H1 (cell line): ENCODE data around the gene GIMD1. TPM values are rescaled to one million over a fixed set of nuclear protein-coding genes. Genes with fewer than 3 reads are reported as not detected.

Experiments used
- CTCF ChIA-PET: fragments of 300-600 bp; sonication (Branson Sonifier 250); formaldehyde crosslinking; loops from one replicate; lab custom pipeline; 2021; ENCODE audit not compliant: partially characterized antibody; lab: Charles Lee
- POLR2A ChIA-PET: fragments of 300-600 bp; sonication (Branson Sonifier 250); formaldehyde crosslinking; loops from one replicate; lab custom pipeline; 2021; ENCODE audit warnings: inconsistent platforms; ENCODE audit not compliant: partially characterized antibody; lab: Charles Lee
- DNase-seq, 2 experiments: peaks; one replicate each; pipeline versions ENCODE4 v3.0.0 to v3.0.0-alpha.2; 2010 to 2022; ENCODE audit warnings: low spot score in 2 of 2, low read depth in 1 of 2, mixed read lengths in 1 of 2
- FAIRE-seq: peaks from 2 replicates; lab custom pipeline; 2011; peaks lifted over from hg19 to GRCh38; lab: Jason Lieb, UNC
- H2AFZ ChIP-seq: 2 replicates; pipeline ENCODE4 v1.8.1; 2012; ENCODE audit warnings: low read length, inconsistent platforms
- H2AK5ac ChIP-seq: 2 replicates; pipeline ENCODE4 v1.6.1; 2013; ENCODE audit warnings: low read depth, low read length
- H2BK120ac ChIP-seq: replicated peaks from 2 replicates; pipeline ENCODE3; 2013; ENCODE audit warnings: low read depth, low read length, inconsistent platforms
- H2BK12ac ChIP-seq: 2 replicates; pipeline ENCODE4 v1.6.1; 2013; ENCODE audit warnings: low read depth, low read length
- H2BK15ac ChIP-seq: 2 replicates; pipeline ENCODE4 v1.6.1; 2013; ENCODE audit warnings: low read length
- H2BK20ac ChIP-seq: 2 replicates; pipeline ENCODE4 v1.6.1; 2013; ENCODE audit warnings: low read length
- H2BK5ac ChIP-seq: 2 replicates; pipeline ENCODE4 v1.6.1; 2013; ENCODE audit warnings: low read depth, low read length
- H3K14ac ChIP-seq: 2 replicates; pipeline ENCODE4 v1.6.1; 2013; ENCODE audit warnings: inconsistent platforms; ENCODE audit not compliant: insufficient read length
- H3K18ac ChIP-seq: 2 replicates; pipeline ENCODE4 v1.6.1; 2013; ENCODE audit warnings: low read length; ENCODE audit errors: extremely low read depth
- H3K23ac ChIP-seq: 2 replicates; pipeline ENCODE4 v1.6.1; 2013; ENCODE audit warnings: inconsistent platforms; ENCODE audit not compliant: insufficient read length
- H3K23me2 ChIP-seq: 2 replicates; pipeline ENCODE4 v1.6.1; 2013; ENCODE audit warnings: low read depth, low read length
- H3K27ac ChIP-seq: 2 replicates; pipeline ENCODE4 v1.6.1; 2011; ENCODE audit warnings: low read depth, low read length, inconsistent platforms
- H3K27me3 ChIP-seq, 4 experiments: replicated peaks in 1 of 4; 1 replicate in 1 of 4; 2 replicates in 3 of 4; pipeline versions ENCODE4 v1.6.1 to v1.8.1; 2011 to 2013; ENCODE audit warnings: low read length in 3 of 4, mild to moderate bottlenecking in 3 of 4, inconsistent platforms in 2 of 4, mixed read lengths in 2 of 4, moderate library complexity in 1 of 4; ENCODE audit not compliant: control insufficient read depth in 3 of 4, insufficient read depth in 3 of 4; ENCODE audit errors: extremely low read depth in 1 of 4
- H3K36me3 ChIP-seq, 4 experiments: 2 replicates each; pipeline versions ENCODE4 v1.6.1 to v1.8.1; 2011 to 2013; ENCODE audit warnings: mild to moderate bottlenecking in 4 of 4, low read length in 3 of 4, moderate library complexity in 2 of 4, control low read depth in 1 of 4, inconsistent platforms in 1 of 4; ENCODE audit not compliant: insufficient read depth in 4 of 4, control insufficient read depth in 2 of 4
- H3K4ac ChIP-seq: replicated peaks from 2 replicates; pipeline ENCODE3; 2013; ENCODE audit warnings: low read length, low read depth, mixed read lengths, inconsistent platforms; ENCODE audit not compliant: insufficient read length
- H3K4me1 ChIP-seq, 4 experiments: replicated peaks in 1 of 4; 1 replicate in 1 of 4; 2 replicates in 3 of 4; pipeline versions ENCODE4 v1.6.1 to v1.8.1; 2011 to 2013; ENCODE audit warnings: low read length in 3 of 4, inconsistent platforms in 2 of 4, mixed read lengths in 1 of 4; ENCODE audit not compliant: insufficient read depth in 4 of 4, control insufficient read depth in 3 of 4
- H3K4me2 ChIP-seq, 2 experiments: 2 replicates each; pipeline versions ENCODE4 v1.6.1 to v1.8.1; 2011 to 2013; ENCODE audit warnings: low read depth in 2 of 2, low read length in 2 of 2, control low read depth in 1 of 2, inconsistent platforms in 1 of 2, mild to moderate bottlenecking in 1 of 2; ENCODE audit not compliant: insufficient read depth in 1 of 2
- H3K4me3 ChIP-seq, 4 experiments: fragments of 200-600, 300-600 bp in 1 of 4; sonication (generic), shearing (Covaris generic), sonication (Bioruptor Twin) in 1 of 4; 2 replicates each; pipeline versions ENCODE4 v1.5.1 to v1.8.1; 2011 to 2016; ENCODE audit warnings: low read length in 4 of 4, low read depth in 3 of 4, control low read depth in 2 of 4, inconsistent platforms in 2 of 4, mild to moderate bottlenecking in 2 of 4, mixed read lengths in 1 of 4, moderate library complexity in 1 of 4; ENCODE audit not compliant: insufficient read depth in 2 of 4; ENCODE audit errors: extremely low read depth in 1 of 4
- H3K56ac ChIP-seq: replicated peaks from 2 replicates; pipeline ENCODE3; 2013; ENCODE audit warnings: low read depth, mild to moderate bottlenecking, mixed read lengths, low read length, inconsistent platforms; ENCODE audit not compliant: insufficient read length
- H3K79me1 ChIP-seq: 2 replicates; pipeline ENCODE4 v1.6.1; 2013; ENCODE audit warnings: low read depth, low read length, control low read depth
- H3K79me2 ChIP-seq, 2 experiments: 2 replicates each; pipeline versions ENCODE4 v1.6.1 to v1.8.1; 2012 to 2013; ENCODE audit warnings: low read length in 2 of 2, mild to moderate bottlenecking in 2 of 2, inconsistent platforms in 1 of 2; ENCODE audit not compliant: insufficient read depth in 2 of 2, control insufficient read depth in 1 of 2
- H3K9ac ChIP-seq, 4 experiments: replicated peaks in 1 of 4; 1 replicate in 1 of 4; 2 replicates in 3 of 4; pipeline versions ENCODE4 v1.6.1 to v1.8.1; 2011 to 2013; ENCODE audit warnings: low read depth in 3 of 4, low read length in 3 of 4, control low read depth in 2 of 4, mild to moderate bottlenecking in 2 of 4, moderate library complexity in 2 of 4, inconsistent platforms in 1 of 4; ENCODE audit errors: extremely low read depth in 1 of 4
- H3K9me3 ChIP-seq, 2 experiments: 2 replicates each; pipeline versions ENCODE4 v1.6.1 to v1.8.1; 2012 to 2013; ENCODE audit warnings: mild to moderate bottlenecking in 2 of 2, moderate library complexity in 2 of 2, control low read depth in 1 of 2, inconsistent platforms in 1 of 2, low read depth in 1 of 2, low read length in 1 of 2, mixed read lengths in 1 of 2; ENCODE audit not compliant: insufficient read depth in 2 of 2
- H4K20me1 ChIP-seq, 2 experiments: replicated peaks in 1 of 2; 2 replicates each; pipeline versions ENCODE3 to v1.8.1; 2011 to 2013; ENCODE audit warnings: inconsistent platforms in 2 of 2, low read length in 2 of 2, mild to moderate bottlenecking in 1 of 2; ENCODE audit not compliant: insufficient read depth in 2 of 2, control insufficient read depth in 1 of 2
- H4K5ac ChIP-seq: 2 replicates; pipeline ENCODE4 v1.6.1; 2013; ENCODE audit warnings: low read length, low read depth, mixed read lengths, inconsistent platforms; ENCODE audit not compliant: insufficient read length
- H4K8ac ChIP-seq: 2 replicates; pipeline ENCODE4 v1.8.0; 2013; ENCODE audit warnings: mild to moderate bottlenecking, moderate library complexity, low read length, inconsistent platforms; ENCODE audit not compliant: insufficient read depth; ENCODE audit errors: extremely low read depth
- H4K91ac ChIP-seq: replicated peaks from 2 replicates; pipeline ENCODE3; 2013; ENCODE audit warnings: low read length, mixed read lengths, inconsistent platforms; ENCODE audit not compliant: insufficient read length
- ASH2L ChIP-seq: fragments of 200-600, 300-600 bp; sonication (generic); IDR thresholded peaks from one replicate; pipeline ENCODE4 v1.7.1; 2017; ENCODE audit warnings: low read length
- EZH2 ChIP-seq: fragments of 200-600 bp; sonication (generic); IDR thresholded peaks from 2 replicates; pipeline ENCODE4 v1.7.1; 2012; ENCODE audit warnings: low read depth, mild to moderate bottlenecking, moderate library complexity, low read length, inconsistent platforms; ENCODE audit not compliant: severe bottlenecking
- JUND ChIP-seq: IDR thresholded peaks from 2 replicates; pipeline ENCODE4 v1.6.1; 2011; ENCODE audit warnings: mild to moderate bottlenecking, improper control_type of control experiment, low read length
- KDM5A ChIP-seq: fragments of 200-600 bp; IDR thresholded peaks from 2 replicates; pipeline ENCODE4 v1.7.1; 2012; ENCODE audit warnings: mild to moderate bottlenecking, low read length, inconsistent platforms, mixed read lengths
- PHF8 ChIP-seq: fragments of 200-600 bp; sonication (generic); conservative IDR thresholded peaks from 2 replicates; pipeline ENCODE4 v1.7.1; 2012; ENCODE audit warnings: low read depth, mild to moderate bottlenecking, inconsistent platforms, low read length, moderate library complexity
- WGBS, 2 experiments: shearing (Covaris generic) in 1 of 2; methylation state at CpG; one replicate each; pipeline versions ENCODE4 v1.1.6 to v1.1.7; 2013 to 2015; ENCODE audit warnings: low lambda C conversion rate in 2 of 2, mixed read lengths in 2 of 2, inconsistent platforms in 1 of 2, low coverage in 1 of 2, missing lambda C conversion rate in 1 of 2; ENCODE audit not compliant: insufficient replicate concordance in 2 of 2, insufficient coverage in 1 of 2, insufficient read length in 1 of 2; ENCODE audit errors: extremely low coverage in 1 of 2, missing lambda C conversion rate in 1 of 2; 5-methylcytosine and 5-hydroxymethylcytosine counted together
- polyA plus RNA-seq, 7 experiments: library from polyadenylated mRNA; depleted of rRNA in 3 of 7; stranded (reverse) in 5 of 7; unstranded in 2 of 7; fragments of >200 nt in 5 of 7; fragments of 200-250 nt in 2 of 7; gene quantifications; 1 replicate in 5 of 7; 2 replicates in 1 of 7; 4 replicates in 1 of 7; pipeline versions ENCODE4 v1.2.1 to v1.2.3, GENCODE V29; 2011 to 2013; ENCODE audit warnings: missing spikeins in 2 of 7, mixed read lengths in 2 of 7
- total RNA-seq: library from RNA; stranded (reverse); fragmentation: NEBNext Ultra II Directional; extraction: Animal tissue kit (Norgen Biotek cat#: 25700); gene quantifications from 2 replicates; pipeline ENCODE4 v1.2.1, GENCODE V29; 2021

Gene GIMD1
- total and polyA plus RNA-seq, 2 of the 8 experiments (the other 6 are each of a cell fraction or from before 2014, with no cell fraction given): not detected

DNA sequence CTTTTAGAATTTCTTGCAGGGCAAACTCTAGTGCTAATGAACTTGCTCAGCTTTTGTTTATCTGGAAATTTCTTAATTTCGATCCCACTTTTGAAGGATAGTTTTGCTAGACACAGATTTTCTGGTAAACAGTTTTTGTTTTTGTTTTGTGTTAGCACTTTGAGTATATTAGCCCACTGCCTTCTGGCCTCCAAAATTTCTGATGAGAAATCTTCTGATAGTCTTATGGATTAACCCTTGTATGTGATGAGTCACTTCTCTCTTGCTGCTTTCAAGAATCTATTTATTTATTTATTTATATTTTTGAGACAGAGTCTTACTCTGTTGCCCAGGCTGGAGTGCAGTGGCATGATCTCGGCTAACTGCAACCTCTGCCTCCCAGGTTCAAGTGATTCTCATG lies 27.0 kb upstream of the GIMD1 start:
- Histone ChIP-seq H3K36me3 (no peaks in the 10 kb centered on the region; a peak in 2 of 8 replicates), H3K4me1 (no peaks in the 10 kb centered on the region), H3K79me1 (no peaks in the 10 kb centered on the region), H3K4me2 (no peak overlapping the region), H2BK20ac (no peak overlapping the region), H2BK120ac (no peak overlapping the region), H2BK12ac (no peak overlapping the region), H3K27ac (no peak overlapping the region), H3K23me2 (no peaks in the 10 kb centered on the region), H3K4ac (no peak overlapping the region), H2AFZ (no peak overlapping the region), H4K20me1 (no peaks in the 10 kb centered on the region), H3K56ac (no peak overlapping the region), H2BK5ac (no peak overlapping the region), H3K23ac (no peak overlapping the region), H3K27me3 (no peaks in the 10 kb centered on the region), H3K9ac (no peak overlapping the region), H2AK5ac (no peak overlapping the region), H4K91ac (no peak overlapping the region), H3K79me2 (no peaks in the 10 kb centered on the region), H3K18ac (no peak overlapping the region), H3K14ac (no peak overlapping the region), H4K5ac (no peak overlapping the region), H3K9me3 (peaks cover 0 to 4% of the 10 kb centered on the region in 2 experiments; a peak in 2 of 4 replicates), H3K4me3 (no peak overlapping the region), H4K8ac (no peak overlapping the region), H2BK15ac (no peak overlapping the region)
- CTCF ChIA-PET: no interaction called here
- no peak for TF ChIP-seq ASH2L
- no peak for TF ChIP-seq PHF8
- no peak for TF ChIP-seq JUND
- no peak for TF ChIP-seq EZH2
- TF ChIP-seq KDM5A: no peak
- POLR2A ChIA-PET: no interaction called here
- WGBS, 2 experiments: 96% methylated on average over 2 of the region's 2 CpGs; no CpG with 5 or more reads in 1 of the 2 experiments
- DNase-seq: no peak
- FAIRE-seq: no peak
